Endothelial cell (in vitro differentiated cells): Measurements from ENCODE around the gene CCDC144A. TPM values are rescaled to one million over a fixed set of nuclear protein-coding genes. Genes with fewer than 3 reads are reported as not detected.
"Not testable (repeated sequence)": the region's sequence is repeated elsewhere in the genome, so short reads cannot be mapped to it uniquely, and the experiment has no call there.

ENCODE experiments used
- DNase-seq: peaks from one replicate; pipeline ENCODE4 v3.0.0; 2021; ENCODE audit warnings: low spot score
- H3K27ac Mint-ChIP-seq: one replicate; pipeline ENCODE4 v1.8.0; 2021; ENCODE audit warnings: mixed read lengths, inconsistent platforms; ENCODE audit not compliant: unreplicated experiment
- H3K27me3 Mint-ChIP-seq: one replicate; pipeline ENCODE4 v1.8.0; 2021; ENCODE audit warnings: mild to moderate bottlenecking, moderate library complexity, mixed read lengths, inconsistent platforms; ENCODE audit not compliant: unreplicated experiment
- H3K36me3 Mint-ChIP-seq: one replicate; pipeline ENCODE4 v1.8.0; 2021; ENCODE audit warnings: mild to moderate bottlenecking, low read depth, mixed read lengths, inconsistent platforms; ENCODE audit not compliant: unreplicated experiment
- H3K4me1 Mint-ChIP-seq: one replicate; pipeline ENCODE4 v1.8.0; 2021; ENCODE audit warnings: mild to moderate bottlenecking, mixed read lengths, inconsistent platforms; ENCODE audit not compliant: unreplicated experiment
- H3K4me3 Mint-ChIP-seq: one replicate; pipeline ENCODE4 v1.8.0; 2021; ENCODE audit warnings: mild to moderate bottlenecking, mixed read lengths, inconsistent platforms; ENCODE audit not compliant: unreplicated experiment
- H3K9me3 Mint-ChIP-seq: one replicate; pipeline ENCODE4 v1.8.0; 2021; ENCODE audit warnings: mixed read lengths, inconsistent platforms; ENCODE audit not compliant: unreplicated experiment
- CTCF ChIP-seq: fragments of 200-600 bp; sonication (generic); IDR thresholded peaks from one replicate; pipeline ENCODE4 v1.5.0; 2021; ENCODE audit warnings: antibody characterized with exemption; ENCODE audit not compliant: unreplicated experiment
- long read RNA-seq: library from polyadenylated mRNA; unstranded; transcript quantifications from one replicate; pipeline ENCODE4 v2.0.0, GENCODE V29; 2020; ENCODE audit not compliant: unreplicated experiment
- total RNA-seq: library from RNA; stranded (reverse); fragmentation: NEBNext Ultra II Directional; extraction: Animal tissue kit (Norgen Biotek cat#: 25700); gene quantifications from one replicate; pipeline ENCODE4 v1.2.1, GENCODE V29; 2021; ENCODE audit not compliant: unreplicated experiment

CCDC144A gene
- total RNA-seq: 0.90 TPM
- long read RNA-seq: 0 reads

GRCh38 chr17:16689731-16690281, at the start of gene CCDC144A:
Gene CCDC144A (plus strand): TSS chr17:16690241. CDS start chr17:16690401, 160 bp downstream.
- TF ChIP-seq CTCF: peak; percentile 96
- not testable (repeated sequence) for H3K27me3 Mint-ChIP-seq, H3K4me3 Mint-ChIP-seq, H3K4me1 Mint-ChIP-seq, H3K9me3 Mint-ChIP-seq, H3K36me3 Mint-ChIP-seq
- peak; percentile 5 for DNase-seq
- H3K27ac Mint-ChIP-seq: peak within 1 kb of the TSS; percentile 32

- H3K4me3 Mint-ChIP-seq: no peak overlapping the region
- no peak overlapping the region for H3K27ac Mint-ChIP-seq
- H3K36me3 Mint-ChIP-seq: peaks cover 6% of the 10 kb centered on the region
- DNase-seq: no peak
- H3K9me3 Mint-ChIP-seq: no peaks in the 10 kb centered on the region
- peaks cover 11% of the 10 kb centered on the region for H3K4me1 Mint-ChIP-seq
- no peak for TF ChIP-seq CTCF
- H3K27me3 Mint-ChIP-seq: no peaks in the 10 kb centered on the region
Observed at GRCh38 chr17:16649585-16649984, 40.5 kb upstream of the CCDC144A start.

GRCh38 chr17:16652252-16652651, 37.8 kb upstream of the CCDC144A start:
- H3K27ac Mint-ChIP-seq: no peak overlapping the region
- H3K4me1 Mint-ChIP-seq: peaks cover 11% of the 10 kb centered on the region
- no peaks in the 10 kb centered on the region for H3K27me3 Mint-ChIP-seq
- no peak for TF ChIP-seq CTCF
- H3K9me3 Mint-ChIP-seq: no peaks in the 10 kb centered on the region
- peak overlapping the region; percentile 89 for H3K4me3 Mint-ChIP-seq
- peaks cover 6% of the 10 kb centered on the region for H3K36me3 Mint-ChIP-seq
- DNase-seq: no peak

- no peak for DNase-seq
- no peaks in the 10 kb centered on the region for H3K9me3 Mint-ChIP-seq
- H3K36me3 Mint-ChIP-seq: peaks cover 6% of the 10 kb centered on the region
- H3K27ac Mint-ChIP-seq: no peak overlapping the region
- TF ChIP-seq CTCF: no peak
- H3K4me1 Mint-ChIP-seq: peaks cover 11% of the 10 kb centered on the region
- no peaks in the 10 kb centered on the region for H3K27me3 Mint-ChIP-seq
- H3K4me3 Mint-ChIP-seq: peak overlapping the region; percentile 89
Observed at GRCh38 chr17:16652847-16653366, 37.1 kb upstream of the CCDC144A start.

- peaks cover 11% of the 10 kb centered on the region for H3K4me1 Mint-ChIP-seq
- peaks cover 3% of the 10 kb centered on the region for H3K36me3 Mint-ChIP-seq
- DNase-seq: peak; percentile 93
- H3K27ac Mint-ChIP-seq: peak within 1 kb of the TSS; percentile 61
- no peaks in the 10 kb centered on the region for H3K27me3 Mint-ChIP-seq
- H3K4me3 Mint-ChIP-seq: peak within 1 kb of the TSS; percentile 89
- TF ChIP-seq CTCF: no peak
- no peaks in the 10 kb centered on the region for H3K9me3 Mint-ChIP-seq
Observed at GRCh38 chr17:16653367-16654041, 36.5 kb upstream of the CCDC144A start, which contains the start of gene ZNF624. Gene ZNF624 (minus strand): TSS chr17:16653850.
